Ishikawa (cell line): Measurements from ENCODE around the gene HMGXB4.

Experiments
- CEBPB ChIP-seq: IDR thresholded peaks from 2 replicates; pipeline ENCODE4 v1.6.1; 2012
- CREB1 ChIP-seq: IDR thresholded peaks from 2 replicates; pipeline ENCODE4 v1.6.1; 2012; ENCODE audit warnings: low read depth
- EGR1 ChIP-seq: IDR thresholded peaks from 2 replicates; pipeline ENCODE4 v1.6.1; 2012
- EP300 ChIP-seq: IDR thresholded peaks from 2 replicates; pipeline ENCODE4 v1.6.1; 2012; ENCODE audit warnings: borderline replicate concordance
- FOXM1 ChIP-seq: IDR thresholded peaks from 2 replicates; pipeline ENCODE4 v1.6.1; 2012; ENCODE audit warnings: low read depth, borderline replicate concordance
- RAD21 ChIP-seq: IDR thresholded peaks from 2 replicates; pipeline ENCODE4 v1.6.1; 2012; ENCODE audit warnings: low read depth
- TAF1 ChIP-seq: IDR thresholded peaks from 2 replicates; pipeline ENCODE4 v1.6.1; 2012; ENCODE audit warnings: low read depth, mild to moderate bottlenecking
- TCF12 ChIP-seq: IDR thresholded peaks from 2 replicates; pipeline ENCODE4 v1.6.1; 2012; ENCODE audit warnings: low read depth
- TEAD4 ChIP-seq: IDR thresholded peaks from 2 replicates; pipeline ENCODE4 v1.6.1; 2012
- YY1 ChIP-seq: IDR thresholded peaks from 2 replicates; pipeline ENCODE4 v1.6.1; 2012; ENCODE audit warnings: low read depth
- ZBTB7A ChIP-seq: IDR thresholded peaks from 2 replicates; pipeline ENCODE4 v1.6.1; 2012; ENCODE audit warnings: low read depth
- TF ChIP-seq, protein P1 (sequence below): IDR thresholded peaks from 2 replicates; pipeline ENCODE4 v1.6.1; 2012
- TF ChIP-seq, protein P2 (sequence below): IDR thresholded peaks from 2 replicates; pipeline ENCODE4 v1.6.1; 2012; ENCODE audit warnings: low read depth, mild to moderate bottlenecking
- TF ChIP-seq, protein P3 (sequence below): IDR thresholded peaks from 2 replicates; pipeline ENCODE4 v1.6.1; 2012

HMGXB4 gene

DNA sequence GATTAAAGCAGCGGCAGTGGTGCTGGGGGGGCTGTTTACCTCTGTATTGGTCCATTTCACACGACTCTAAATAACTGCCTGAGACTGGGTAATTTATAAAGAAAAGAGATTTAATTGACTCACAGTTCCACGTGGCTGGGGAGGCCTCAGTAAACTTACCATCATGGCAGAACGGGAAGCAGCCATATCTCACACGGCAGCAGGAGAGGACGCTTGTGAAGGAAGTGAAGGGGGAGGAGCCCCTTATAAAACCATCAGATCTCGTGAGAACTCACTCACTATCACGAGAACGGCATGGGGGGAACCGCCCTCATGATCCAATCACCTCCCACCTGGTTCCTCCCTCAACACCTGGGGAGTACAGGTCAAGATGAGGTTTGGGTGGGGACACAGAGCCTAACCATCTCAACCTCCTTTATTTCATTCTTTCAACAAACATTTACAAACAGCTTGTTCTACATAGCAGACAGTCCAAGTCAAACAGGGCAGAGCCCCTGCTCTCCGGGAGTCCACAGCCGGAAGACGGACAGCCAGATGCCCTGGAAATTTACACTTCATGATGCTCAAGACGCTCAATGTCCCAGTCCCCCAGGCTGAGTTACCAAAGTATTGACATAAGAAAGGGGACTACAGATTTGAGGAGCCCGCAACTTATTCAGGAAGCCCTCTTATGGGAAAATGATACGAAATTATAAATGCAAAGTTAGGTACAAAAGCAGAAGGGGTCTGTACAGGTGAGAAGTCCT lies 26.3 kb upstream of the HMGXB4 start:
- TF ChIP-seq, protein P1, sequence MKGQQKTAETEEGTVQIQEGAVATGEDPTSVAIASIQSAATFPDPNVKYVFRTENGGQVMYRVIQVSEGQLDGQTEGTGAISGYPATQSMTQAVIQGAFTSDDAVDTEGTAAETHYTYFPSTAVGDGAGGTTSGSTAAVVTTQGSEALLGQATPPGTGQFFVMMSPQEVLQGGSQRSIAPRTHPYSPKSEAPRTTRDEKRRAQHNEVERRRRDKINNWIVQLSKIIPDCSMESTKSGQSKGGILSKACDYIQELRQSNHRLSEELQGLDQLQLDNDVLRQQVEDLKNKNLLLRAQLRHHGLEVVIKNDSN: no peak
- TF ChIP-seq EP300 (no peak), TAF1 (0 out of 2 replicates have a peak, but pooled peaks have one; percentile 21)

DNA sequence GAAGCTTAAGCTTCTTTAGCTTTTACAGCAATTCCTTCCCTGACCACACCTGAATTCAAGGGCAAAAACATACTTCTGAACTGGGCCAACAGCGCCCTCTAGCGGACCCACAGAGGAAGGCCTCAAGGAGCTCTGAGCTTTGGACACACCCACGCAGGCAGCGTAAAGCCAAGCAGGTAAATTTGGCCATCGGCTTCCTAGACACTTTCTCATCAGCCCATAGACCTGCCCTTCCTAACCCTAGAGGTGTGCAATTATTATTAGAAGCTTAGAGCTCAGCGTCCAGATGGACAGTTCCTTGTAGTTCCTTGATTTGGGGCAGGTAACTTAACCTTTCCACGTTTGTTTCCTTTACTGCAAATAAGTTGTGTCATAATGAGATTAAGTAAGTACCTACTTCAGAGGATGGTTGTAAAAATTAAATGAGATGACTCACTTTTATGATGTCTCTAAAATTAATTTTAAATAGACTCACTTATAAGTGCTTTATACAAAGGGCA lies 25.7 kb upstream of the HMGXB4 start:
- TF ChIP-seq RAD21: peak; percentile 83
- no peak for TF ChIP-seq CEBPB
- TF ChIP-seq EGR1: peak; percentile 78
- TF ChIP-seq, protein P2, sequence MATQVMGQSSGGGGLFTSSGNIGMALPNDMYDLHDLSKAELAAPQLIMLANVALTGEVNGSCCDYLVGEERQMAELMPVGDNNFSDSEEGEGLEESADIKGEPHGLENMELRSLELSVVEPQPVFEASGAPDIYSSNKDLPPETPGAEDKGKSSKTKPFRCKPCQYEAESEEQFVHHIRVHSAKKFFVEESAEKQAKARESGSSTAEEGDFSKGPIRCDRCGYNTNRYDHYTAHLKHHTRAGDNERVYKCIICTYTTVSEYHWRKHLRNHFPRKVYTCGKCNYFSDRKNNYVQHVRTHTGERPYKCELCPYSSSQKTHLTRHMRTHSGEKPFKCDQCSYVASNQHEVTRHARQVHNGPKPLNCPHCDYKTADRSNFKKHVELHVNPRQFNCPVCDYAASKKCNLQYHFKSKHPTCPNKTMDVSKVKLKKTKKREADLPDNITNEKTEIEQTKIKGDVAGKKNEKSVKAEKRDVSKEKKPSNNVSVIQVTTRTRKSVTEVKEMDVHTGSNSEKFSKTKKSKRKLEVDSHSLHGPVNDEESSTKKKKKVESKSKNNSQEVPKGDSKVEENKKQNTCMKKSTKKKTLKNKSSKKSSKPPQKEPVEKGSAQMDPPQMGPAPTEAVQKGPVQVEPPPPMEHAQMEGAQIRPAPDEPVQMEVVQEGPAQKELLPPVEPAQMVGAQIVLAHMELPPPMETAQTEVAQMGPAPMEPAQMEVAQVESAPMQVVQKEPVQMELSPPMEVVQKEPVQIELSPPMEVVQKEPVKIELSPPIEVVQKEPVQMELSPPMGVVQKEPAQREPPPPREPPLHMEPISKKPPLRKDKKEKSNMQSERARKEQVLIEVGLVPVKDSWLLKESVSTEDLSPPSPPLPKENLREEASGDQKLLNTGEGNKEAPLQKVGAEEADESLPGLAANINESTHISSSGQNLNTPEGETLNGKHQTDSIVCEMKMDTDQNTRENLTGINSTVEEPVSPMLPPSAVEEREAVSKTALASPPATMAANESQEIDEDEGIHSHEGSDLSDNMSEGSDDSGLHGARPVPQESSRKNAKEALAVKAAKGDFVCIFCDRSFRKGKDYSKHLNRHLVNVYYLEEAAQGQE: no peak
- TF ChIP-seq, protein P1: no peak
- no peak for TF ChIP-seq TAF1

DNA sequence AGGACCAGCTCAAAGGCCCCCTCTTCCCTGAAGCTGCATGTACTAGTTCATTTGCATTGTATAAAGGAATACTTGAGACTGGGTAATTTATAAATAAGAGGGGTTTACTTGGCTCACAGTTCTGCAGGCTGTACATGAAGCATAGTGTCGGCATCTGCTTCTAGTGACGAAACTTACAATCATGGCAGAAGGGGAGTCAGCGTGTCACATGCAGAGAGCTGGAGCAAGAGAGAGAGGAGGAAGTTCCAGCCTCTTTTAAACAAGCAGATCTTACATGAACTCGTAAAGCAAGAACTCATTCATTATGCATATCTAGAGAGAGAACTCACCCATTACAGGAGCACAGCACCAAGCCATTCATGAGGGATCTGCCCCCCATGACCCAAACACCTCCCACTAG lies 7.1 kb upstream of the HMGXB4 start:
- TF ChIP-seq ZBTB7A (no peak), EP300 (no peak), FOXM1 (no peak), CEBPB (no peak), RAD21 (no peak), TAF1 (no peak), TEAD4 (no peak), CREB1 (no peak), YY1 (no peak), TCF12 (no peak)
- TF ChIP-seq, protein P1: no peak
- TF ChIP-seq, protein P3, sequence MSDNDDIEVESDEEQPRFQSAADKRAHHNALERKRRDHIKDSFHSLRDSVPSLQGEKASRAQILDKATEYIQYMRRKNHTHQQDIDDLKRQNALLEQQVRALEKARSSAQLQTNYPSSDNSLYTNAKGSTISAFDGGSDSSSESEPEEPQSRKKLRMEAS: no peak
- TF ChIP-seq, protein P2: no peak

DNA sequence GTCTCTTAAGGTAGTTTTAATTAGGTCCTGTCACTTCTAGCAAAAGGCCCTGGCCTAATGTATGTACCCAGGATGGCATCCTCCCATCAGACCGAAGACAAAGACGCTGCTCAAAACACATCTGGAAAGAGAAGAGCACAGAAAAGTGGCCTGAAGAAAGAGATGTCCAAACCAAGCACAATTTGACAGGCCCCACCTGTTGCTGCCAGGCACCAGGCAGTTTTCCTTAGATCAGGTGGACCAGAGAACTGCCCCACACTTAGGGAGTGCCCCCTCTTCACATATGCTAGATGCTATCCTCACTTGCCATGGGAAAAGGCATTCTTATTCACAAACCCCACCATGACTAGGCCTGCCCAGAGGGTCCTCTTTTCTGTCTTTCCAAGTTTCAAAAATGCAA lies 3.3 kb upstream of the HMGXB4 start:
- no peak for TF ChIP-seq RAD21
- TF ChIP-seq, protein P3: no peak
- TF ChIP-seq TAF1: no peak
- no peak for TF ChIP-seq TEAD4
- TF ChIP-seq EP300: no peak

DNA sequence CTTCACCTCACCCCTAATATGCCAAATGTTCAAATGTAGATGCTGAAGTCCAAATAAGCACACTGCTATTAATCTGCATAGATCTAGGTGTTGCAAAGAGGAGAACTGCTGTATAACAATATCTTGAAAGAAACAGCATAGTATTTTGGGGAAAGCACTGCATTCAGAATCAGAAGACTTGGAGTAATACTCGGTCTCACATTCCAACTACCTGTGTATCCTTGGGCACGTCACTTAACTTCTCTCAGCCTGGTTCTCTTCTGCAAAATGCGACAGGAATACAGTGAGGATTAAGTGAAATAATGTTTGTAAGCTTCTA lies 332 bp upstream of the HMGXB4 start:
- no peak for TF ChIP-seq TCF12

DNA sequence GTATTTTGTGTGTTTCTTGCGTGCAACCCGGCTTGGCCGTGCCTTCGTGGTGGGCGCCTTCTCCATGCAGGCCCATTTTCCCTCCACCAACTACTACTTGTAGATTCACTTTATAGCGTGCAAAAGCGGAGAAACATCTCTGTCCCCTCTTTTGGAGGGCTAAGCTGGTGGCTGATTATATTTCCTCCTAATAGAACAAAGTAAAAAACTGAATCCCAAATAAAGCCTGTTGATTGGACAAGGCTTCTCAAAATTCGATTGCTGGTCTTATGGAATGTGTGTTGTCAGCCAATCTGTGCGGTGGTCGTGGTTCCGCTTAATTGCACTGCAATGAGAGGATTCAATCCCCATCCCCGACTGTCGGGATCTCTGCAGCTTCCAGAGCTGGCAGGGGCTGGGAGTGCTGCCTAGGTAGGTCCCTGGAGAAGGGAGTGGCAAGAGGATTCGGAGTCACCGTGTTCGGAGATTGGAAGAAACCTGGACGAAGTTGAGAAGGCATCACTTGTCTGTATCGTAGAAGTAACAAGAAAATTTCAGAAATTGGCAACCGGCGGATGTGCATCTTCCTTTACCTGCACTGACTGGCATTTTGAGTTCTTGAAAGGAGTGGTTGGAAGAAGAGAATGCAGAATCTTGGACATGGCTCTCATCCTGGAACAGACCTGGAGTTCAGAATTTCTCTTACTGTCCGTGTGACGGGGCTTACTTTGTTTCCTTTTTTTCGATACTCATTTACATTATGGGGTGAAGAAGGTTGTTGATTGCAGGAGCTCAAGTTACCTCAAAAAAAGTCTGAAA lies 1.1 kb downstream of the HMGXB4 start:
- TF ChIP-seq RAD21: no peak
- TF ChIP-seq, protein P1: no peak
- TF ChIP-seq, protein P3: no peak
